HT-29 (cell line): Measurements from ENCODE around the gene FEN1. TPM values are rescaled to one million over a fixed set of nuclear protein-coding genes. Genes with fewer than 3 reads are reported as not detected.

Experiments used
- DNase-seq: peaks from one replicate; pipeline ENCODE4 v3.0.0-alpha.2; 2015; ENCODE audit warnings: low spot score
- total RNA-seq: library from RNA; depleted of rRNA; stranded (reverse); fragments of >200 nt; shearing (Covaris generic); gene quantifications from 2 replicates; pipeline ENCODE4 v1.2.3, GENCODE V29; 2014

The FEN1 gene
- total RNA-seq, 1 experiment from 2014 or later: 137 TPM

- DNase-seq: peak; percentile 97
Measured at GRCh38 chr11:61756452-61757212, 36.1 kb upstream of the FEN1 start.

- no peak for DNase-seq
Measured at GRCh38 chr11:61757213-61757862, 35.4 kb upstream of the FEN1 start.

GRCh38 chr11:61760946-61761345 is 31.8 kb upstream of the FEN1 start:
- DNase-seq: no peak

- no peak for DNase-seq
Measured at GRCh38 chr11:61761440-61762222, 31.1 kb upstream of the FEN1 start.

- no peak for DNase-seq
Measured at GRCh38 chr11:61762223-61762615, 30.5 kb upstream of the FEN1 start.

- DNase-seq: no peak
Measured at GRCh38 chr11:61762798-61763197, 29.9 kb upstream of the FEN1 start.

GRCh38 chr11:61763930-61764605 is 28.6 kb upstream of the FEN1 start:
- DNase-seq: no peak

GRCh38 chr11:61764606-61765260 is 28.0 kb upstream of the FEN1 start:
- no peak for DNase-seq

GRCh38 chr11:61765550-61766253 is 27.0 kb upstream of the FEN1 start:
- DNase-seq: no peak

GRCh38 chr11:61766353-61766841 is 26.3 kb upstream of the FEN1 start:
- peak; percentile 66 for DNase-seq

GRCh38 chr11:61768376-61769076 is 24.2 kb upstream of the FEN1 start:
- no peak for DNase-seq

GRCh38 chr11:61769169-61769920 is 23.4 kb upstream of the FEN1 start:
- peak; percentile 56 for DNase-seq

GRCh38 chr11:61769946-61770683 is 22.6 kb upstream of the FEN1 start:
- DNase-seq: no peak

GRCh38 chr11:61771195-61771894 is 21.4 kb upstream of the FEN1 start:
- no peak for DNase-seq

GRCh38 chr11:61771985-61772455 is 20.7 kb upstream of the FEN1 start:
- DNase-seq: no peak

- no peak for DNase-seq
Measured at GRCh38 chr11:61773356-61773755, 19.4 kb upstream of the FEN1 start.

- DNase-seq: no peak
Measured at GRCh38 chr11:61773809-61774208, 18.9 kb upstream of the FEN1 start.

GRCh38 chr11:61774411-61774810 is 18.3 kb upstream of the FEN1 start:
- no peak for DNase-seq
